HG03196 (cell line): ENCODE data around the gene FAM117A.

Experiments
- ATAC-seq: cut with Tn5 transposase; IDR thresholded peaks from one replicate; pipeline ENCODE4 v1.9.1; 2021; ENCODE audit not compliant: unreplicated experiment

The FAM117A gene, protein sequence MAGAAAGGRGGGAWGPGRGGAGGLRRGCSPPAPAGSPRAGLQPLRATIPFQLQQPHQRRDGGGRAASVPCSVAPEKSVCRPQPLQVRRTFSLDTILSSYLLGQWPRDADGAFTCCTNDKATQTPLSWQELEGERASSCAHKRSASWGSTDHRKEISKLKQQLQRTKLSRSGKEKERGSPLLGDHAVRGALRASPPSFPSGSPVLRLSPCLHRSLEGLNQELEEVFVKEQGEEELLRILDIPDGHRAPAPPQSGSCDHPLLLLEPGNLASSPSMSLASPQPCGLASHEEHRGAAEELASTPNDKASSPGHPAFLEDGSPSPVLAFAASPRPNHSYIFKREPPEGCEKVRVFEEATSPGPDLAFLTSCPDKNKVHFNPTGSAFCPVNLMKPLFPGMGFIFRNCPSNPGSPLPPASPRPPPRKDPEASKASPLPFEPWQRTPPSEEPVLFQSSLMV

DNA sequence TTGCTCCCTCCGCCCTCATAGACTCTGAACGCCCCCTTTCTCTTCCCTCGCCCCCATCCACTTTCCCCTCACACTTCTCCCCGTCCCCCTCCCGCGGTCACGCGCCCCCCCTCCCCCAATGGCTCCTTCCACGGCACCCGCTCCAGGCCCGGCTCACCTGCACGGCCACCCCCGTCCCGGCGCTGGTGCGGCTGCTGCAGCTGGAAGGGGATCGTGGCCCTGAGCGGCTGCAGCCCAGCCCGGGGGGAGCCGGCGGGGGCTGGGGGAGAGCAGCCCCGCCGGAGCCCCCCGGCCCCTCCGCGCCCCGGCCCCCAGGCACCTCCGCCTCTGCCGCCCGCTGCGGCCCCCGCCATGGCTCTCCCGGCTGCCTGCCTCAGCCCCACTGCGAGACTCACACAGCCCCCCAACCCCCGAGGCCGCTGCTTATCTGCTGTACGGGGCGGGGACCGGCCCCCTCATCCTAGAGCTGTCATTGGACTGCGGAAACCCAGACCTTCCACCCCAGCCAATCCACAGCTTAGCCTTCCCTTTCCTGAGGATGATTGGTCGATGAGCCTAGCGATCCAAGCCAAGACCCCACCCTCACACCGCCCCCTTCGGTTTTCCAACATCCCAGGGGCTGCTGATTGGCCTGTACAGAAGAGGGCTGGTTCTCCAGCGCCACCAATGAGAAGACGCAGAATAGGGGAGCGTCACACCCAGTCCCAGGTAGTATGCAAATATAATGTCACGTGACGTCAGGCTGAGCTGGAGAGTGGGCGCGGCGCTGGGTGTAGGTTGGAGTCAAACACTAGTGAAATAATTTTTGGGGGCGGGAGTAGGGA is at the start of gene FAM117A:
TSS of gene FAM117A (minus strand) at position 397 of the 824 bp plus-strand sequence. CDS start at position 353, 44 bp downstream.
- ATAC-seq = peak; percentile 95

DNA sequence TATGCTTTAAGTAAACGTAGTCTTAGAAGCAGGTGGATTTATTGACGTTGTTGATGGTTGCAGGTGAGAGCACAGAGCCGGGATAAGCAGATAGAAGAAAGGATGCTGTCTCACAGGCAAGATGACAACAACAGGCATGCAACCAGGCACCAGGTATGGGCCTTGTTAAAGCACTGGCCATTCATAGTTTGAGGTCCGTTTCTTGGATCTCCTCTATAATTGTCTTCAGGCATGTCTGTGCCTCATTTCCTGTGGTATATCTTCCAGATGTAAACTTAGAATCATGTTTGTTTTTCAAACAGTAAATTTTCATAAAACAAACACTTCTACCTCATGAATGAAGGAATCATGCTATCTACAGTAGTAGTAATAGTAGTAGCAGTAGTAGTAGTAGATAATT is 45.1 kb upstream of the FAM117A start:
- ATAC-seq = no peak

DNA sequence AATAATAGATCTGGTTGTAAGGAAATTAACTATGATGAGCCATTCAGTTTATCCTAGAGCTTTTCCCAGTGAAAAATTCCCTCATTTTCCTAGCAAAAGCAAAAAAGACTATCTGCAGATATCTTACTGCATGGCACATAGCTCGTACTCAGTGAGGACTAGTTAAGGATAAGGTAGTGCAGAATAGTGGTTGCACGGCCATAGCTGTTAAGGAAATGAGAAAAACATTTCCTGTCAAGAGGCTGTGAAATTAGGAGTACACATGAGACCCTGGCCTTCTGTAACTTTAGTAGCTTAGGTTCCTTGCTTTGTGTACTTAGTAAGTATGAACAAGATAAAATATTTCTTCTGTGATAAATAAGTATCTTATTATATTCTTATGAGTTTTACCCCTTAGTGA is 34.8 kb upstream of the FAM117A start:
- no peak for ATAC-seq

DNA sequence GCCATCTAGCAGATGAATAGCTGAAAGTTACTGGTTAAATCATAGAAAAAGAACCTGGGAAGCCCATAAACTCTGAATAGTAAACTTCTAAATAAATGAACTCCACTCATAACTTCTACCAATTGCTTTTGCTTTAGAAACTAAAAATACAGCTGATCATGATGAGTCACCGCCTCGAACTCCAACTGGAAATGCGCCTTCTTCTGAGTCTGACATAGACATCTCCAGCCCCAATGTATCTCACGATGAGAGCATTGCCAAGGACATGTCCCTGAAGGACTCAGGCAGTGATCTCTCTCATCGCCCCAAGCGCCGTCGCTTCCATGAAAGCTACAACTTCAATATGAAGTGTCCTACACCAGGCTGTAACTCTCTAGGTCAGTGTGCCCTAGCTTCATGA is 34.3 kb upstream of the FAM117A start:
- no peak for ATAC-seq

DNA sequence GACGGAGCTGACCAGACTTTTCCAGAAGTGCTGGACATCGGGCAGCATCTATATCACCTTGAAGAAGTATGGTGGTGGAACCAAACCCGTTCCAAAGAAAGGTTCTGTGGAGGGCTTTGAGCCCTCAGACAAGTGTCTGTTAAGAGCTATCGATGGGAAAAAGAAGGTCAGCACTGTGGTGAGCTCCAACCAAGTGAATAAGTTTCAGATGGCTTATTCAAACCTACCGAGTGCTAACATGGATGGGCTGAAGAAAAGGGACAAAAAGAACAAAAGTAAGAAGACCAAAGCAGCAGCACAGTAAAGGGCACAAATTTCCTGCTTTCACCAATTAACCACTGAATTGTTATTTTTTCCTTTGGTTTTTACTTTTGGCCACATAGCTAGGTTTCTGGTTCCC is 31.4 kb upstream of the FAM117A start:
- no peak for ATAC-seq

DNA sequence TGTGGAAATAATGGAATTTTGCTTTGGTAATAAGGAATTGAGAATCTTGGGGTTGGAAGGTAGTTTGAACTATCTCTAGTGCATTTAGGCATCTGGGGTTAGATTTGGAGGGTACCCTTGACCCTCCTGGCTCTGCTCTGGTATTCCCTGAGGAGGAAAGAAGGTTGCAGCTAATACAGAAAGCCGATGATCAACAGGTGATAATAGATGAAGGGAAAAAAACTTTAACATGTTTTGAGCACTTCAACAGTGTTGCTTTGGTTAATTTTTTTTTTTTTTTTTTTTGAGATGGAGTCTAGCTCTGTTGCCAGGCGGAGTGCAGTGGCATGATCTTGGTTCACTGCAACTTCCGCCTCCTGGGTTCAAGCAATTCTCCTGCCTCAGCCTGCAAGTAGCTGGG is 29.4 kb upstream of the FAM117A start:
- no peak for ATAC-seq

DNA sequence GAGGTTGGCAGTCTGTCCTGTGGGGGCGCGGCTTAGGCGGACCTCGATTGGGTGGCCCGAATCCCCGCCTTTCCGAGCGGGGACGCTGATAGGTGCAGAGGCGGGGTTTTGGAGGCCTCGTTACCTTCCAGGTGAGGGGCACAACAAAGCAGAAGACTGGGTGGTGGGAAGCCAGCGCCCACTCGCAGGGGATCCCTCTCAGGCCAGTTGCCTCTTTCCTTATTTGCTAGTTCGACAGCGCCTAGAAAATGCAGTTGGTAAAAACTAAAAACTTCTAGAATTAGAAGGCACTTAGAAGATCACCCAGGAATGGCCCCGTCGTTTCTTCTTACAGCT is 25.3 kb upstream of the FAM117A start:
- no peak for ATAC-seq

DNA sequence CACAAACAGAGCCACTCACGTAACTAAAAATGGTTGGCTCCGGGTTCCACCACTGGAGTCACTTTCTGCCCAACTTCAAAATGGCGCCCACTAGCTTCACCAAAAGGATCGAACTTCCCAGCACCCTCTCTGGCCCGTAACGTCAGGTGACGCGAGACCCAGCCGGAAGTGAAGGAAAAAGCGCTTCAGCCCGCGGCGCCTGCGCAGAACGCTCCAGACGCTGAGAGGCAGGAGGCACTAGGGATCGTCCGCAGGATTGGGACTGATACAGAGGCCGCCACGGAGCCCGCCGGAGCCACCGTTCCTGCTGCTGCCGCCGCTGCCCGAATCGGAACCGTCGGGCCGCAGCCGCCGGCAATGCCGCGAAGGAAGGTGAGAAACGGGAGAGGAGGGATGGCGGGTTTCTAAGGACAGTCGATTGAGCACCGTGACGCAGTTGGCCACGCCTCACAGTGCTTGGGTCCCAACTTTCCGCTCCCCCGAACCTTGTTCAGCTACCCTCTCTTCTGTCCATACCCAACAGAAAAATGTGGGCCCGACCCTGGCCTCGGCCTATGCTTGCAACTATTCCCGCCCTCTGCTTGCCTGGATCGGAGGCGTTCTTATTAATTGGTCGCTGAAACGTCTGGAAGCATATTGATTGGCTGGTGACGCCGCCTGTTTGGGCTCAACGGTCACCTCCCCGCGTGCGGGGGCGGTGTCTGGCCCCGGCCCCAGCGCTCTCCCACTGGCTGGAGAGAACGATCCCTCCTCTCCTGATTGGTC is 24.7 kb upstream of the FAM117A start, which contains the start of gene KAT7:
TSS of gene KAT7 (plus strand) at position 204 of the 765 bp plus-strand sequence. CDS start at position 358, 154 bp downstream.
- peak; percentile 88 for ATAC-seq

DNA sequence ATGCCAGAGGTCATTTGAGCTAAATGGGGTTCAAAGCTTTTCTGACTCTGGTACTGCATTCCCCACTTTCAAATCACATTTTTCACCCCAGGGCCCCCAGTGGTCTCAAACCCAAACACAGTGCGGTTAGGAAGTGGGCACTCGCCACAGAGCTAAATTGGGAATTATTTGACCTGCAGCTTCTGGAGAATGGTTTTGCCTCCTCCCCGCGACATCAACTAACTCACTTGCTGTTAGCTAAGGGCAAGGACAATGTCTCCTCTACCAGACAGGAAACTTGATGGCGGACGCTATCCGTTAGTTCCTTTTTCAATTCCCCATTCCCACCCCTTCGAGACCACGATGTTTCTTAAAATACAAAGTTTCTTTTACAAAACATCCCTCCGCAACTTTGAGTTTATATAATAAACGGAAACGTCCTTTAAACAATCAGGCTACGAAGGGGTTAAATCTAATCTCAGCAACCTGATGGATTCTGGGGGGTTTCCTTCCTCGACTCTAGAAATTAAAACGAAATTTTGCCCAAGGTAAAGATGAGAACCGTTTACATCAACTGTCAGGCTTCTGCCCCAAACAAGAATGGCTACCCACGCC is 24.1 kb upstream of the FAM117A start:
- ATAC-seq = no peak

DNA sequence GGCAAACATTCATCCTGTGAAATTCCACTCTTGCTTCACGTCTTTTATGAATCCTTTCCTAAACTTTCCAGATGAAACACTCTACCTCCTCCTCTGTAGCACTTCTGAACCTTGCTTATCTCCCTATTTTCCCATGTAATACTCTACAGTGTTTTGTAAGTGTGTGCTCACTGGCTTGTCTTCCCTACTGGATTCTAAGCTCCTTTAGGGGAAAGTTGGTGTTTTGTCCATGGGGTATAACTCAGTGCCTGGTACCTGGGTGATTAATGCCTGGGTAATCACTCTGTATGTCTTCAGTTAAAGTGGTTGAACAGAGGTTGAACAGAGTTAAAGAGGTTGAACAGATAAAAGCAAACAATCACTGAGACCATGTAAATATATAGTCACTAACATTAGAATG is 20.7 kb upstream of the FAM117A start:
- no peak for ATAC-seq

DNA sequence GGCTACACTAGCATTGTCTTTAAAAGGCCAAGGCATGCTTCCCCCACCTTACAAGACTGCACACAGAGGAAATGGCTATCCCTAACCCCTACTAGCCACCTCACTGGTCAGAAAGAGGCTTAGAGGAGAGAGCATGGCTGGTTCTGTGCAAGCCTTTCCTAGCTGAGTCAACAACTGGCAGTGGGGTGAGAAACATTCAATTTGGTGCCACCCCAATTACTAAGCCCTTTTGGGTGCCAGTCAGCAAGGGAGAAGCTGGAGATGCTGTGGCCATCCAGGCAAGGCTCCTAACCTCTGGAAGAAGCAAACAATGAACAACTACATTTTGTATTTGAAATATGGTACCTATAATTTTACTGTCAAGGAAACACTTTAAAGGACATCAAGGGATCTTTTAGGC is 19.9 kb upstream of the FAM117A start:
- ATAC-seq = no peak

DNA sequence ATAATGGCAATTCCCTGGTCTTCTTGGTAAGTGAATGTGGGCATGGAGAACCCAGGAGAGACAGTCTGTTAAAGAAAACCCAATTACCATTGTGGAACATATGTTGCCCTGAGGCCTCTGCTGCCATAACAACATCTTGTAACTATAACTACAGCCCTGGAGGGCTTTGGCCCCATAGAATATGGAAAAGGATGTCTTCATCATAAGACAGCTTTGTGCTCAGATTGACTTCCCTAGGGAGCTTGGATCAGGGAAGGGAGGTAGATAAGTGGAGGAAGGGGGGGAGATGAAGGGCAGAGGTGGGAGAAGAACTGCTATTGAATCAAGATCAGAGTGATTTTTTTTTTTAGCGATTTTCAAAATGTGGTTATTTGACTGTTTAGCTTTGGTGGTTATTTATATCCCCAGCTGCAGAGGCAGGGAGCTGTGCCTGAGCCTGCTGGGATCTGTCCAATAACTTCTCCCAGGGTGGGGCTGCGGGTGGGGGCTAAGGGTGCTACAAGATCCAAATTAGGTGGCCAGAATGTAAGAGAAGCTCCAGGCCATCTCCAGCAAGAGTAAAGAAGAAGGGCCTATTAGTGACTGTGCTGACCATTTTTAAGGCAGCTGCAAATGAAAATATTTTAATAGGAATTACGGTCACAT is 19.3 kb upstream of the FAM117A start:
- ATAC-seq = no peak

DNA sequence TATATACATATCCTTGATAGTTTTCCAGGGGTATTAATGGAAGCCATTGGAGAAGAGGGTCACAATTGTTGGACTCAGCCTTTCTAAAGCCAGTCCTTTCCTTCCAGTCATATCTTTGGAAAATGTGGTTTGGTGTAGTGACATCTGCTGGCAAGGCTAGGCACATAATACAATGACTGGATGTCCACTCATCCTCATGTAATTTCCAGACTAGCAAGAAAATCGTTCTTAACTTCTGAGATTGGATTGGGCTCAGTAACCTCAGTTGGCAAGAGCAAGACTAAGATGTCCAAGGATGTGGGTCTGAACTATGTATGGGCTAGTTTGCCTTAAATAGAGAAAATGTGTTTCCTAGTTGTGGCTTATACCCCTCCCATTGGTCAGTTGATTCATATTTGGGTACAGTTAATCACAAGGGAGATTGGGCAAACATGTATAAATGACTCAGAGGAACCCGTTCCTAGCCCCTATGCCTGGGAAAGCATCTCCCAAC is 15.9 kb upstream of the FAM117A start:
- ATAC-seq = no peak

DNA sequence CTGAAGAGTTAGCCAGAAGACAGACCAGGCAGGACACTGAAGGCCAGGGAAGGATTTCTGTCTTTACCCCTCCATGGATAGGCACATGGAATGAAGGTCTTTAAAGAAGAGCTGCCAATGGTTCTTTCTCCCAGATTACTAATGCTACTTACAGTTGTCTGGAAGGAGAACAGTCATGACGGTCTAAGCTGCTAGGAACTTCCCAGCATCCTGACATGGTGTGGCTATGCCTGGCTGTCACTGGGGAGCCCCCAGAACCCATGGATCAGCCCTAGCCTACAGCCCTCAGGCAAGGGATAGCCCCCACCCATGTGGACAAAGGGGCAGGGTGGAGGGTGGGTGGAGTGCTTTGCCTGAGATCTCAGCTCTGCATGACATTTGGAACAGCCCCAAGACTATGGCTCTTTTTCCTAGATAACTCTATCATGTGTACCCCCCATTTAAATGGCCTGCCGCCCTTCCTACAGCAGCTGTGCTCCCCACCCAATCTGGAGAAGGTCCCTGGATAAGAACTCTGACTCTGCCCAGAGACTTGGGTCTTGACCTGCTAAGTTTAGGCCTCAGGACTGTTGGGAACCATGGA is 15.3 kb upstream of the FAM117A start:
- no peak for ATAC-seq

DNA sequence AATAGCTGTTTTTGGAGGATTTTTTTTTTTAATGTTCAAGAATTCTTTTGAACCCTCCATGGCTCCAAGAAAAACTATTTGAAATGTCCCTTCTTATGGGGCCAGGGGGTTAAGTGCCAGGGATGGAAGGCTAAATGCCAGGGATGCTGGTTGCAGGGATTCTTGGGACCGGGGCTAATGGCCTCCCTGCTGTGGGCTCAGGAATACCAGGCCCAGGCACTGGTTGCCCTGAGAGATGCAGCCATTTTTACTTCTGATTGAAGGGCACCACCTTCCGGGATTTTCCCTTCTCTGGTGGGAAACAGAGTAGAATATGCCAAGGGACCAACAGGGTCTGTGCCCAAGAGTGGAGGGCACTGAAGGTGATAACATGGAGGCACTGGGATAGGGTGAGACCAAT is 13.6 kb upstream of the FAM117A start:
- ATAC-seq = no peak

DNA sequence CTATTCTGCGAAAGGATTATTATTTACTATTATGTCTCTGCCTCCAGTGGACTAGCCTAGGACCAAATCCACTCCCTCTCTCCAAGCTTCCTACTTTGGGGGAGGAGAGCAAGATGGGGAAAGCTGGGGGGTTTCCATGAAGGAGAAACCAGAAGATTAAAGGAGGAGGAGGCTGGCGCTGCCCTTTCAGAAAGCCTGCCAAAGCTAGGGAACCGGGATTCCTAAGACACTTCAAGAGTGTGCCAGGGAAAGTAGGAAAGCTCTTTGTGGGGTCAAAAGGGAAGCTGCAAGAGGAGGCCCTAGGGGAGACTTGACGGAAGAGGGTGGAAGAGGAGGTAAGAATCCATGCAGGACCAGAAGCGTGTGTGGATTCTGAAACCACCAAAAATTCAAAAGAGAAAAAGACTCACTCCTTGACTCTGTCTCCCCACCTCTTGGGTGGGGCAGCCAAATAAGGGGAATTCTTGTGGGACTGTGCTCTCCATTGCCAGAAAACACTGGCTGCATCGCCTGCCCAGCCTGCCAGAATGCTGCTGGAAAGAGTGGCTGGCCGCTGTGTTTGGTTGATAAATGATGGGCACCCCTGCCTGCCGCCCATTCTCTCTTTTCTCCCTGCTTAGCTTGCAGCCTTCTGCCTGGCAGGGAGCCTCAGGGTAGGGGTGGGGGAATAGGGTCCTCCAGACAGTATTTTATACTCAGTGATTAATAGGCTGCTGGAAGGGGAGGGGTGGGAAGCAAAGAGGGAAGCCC is 12.8 kb upstream of the FAM117A start:
- ATAC-seq = no peak

DNA sequence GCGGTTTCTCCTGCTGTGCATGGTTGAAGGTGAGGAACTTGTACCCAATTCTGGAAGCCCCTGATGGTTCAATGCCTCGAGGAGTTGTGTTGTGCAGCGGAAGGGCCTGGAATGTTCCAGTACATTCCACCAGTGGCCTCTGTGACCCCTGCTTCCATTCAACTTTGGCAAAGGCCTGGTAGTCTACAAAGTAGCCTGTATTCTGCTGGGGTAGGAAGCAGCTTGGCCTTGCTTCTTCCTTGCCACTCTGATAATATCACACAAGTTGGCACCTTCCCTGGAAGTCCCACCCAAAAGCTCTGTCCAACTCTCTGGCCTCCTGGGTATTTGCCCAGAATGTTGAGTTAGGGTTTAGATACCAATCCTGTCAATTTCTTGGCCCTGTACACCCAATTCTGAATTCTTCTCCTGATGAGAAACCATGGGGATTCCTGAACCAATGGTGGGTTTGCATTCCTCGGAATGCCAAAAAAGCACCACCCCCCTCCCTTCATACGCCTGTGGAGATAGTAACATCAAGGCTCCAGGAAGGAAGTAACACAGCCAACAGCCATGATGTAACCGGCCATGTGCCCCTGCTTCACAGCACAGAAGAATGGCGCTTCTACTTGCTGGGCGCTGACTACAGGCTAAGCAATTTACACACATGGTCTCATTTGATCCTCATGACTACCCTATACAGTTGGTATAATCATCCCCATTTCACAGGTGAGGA is 11.8 kb upstream of the FAM117A start:
- no peak for ATAC-seq

DNA sequence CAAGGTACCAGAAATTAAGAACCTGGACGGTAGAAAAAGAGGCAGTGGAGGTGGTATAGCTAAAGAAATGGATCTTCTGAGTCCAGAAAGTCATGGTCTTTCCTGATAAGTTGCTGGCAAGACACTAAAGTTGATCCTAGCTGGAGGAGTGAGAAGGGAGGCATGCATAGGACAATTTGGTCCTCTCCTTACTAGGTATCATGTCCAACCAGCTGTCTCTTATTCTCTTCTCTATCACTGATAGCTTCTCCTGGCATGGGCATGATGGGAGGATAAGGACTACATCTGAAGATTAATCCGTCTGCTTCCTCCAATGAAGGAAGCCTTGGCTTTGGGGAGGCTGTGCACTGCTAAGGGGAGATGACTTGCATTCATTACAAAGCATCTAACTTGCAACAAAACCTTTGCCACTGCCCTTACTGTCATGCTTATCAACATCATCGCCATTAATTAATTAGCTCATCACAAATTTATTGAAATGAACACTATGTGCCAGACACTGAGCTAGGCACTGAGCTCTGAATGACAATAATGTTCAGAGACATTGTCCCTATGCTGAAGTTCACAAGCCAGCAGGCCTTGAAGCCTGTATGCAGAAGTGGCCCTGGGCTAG is 3.1 kb upstream of the FAM117A start:
- ATAC-seq = no peak
